ENCODE measurements around the gene SCRN3.

DNA sequence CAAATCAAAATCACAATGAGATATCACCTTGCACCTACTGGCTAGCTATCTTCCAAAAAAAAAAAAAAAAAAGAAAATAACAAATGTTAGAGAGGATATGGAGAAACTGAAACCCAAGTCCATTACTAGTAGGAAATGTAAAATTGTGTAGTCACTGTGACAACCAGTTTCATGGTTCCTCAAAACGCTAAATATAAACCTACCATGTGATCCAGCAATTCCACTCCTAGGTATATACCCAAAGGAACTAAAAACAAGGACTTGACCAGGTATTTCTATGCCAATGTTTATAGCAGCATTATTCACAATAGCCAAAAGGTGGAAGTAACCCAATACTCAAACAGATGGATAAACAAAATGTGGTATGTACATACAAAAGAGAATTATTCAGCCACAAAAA lies 11.7 kb upstream of the SCRN3 start:
- TF ChIP-seq, protein P1, sequence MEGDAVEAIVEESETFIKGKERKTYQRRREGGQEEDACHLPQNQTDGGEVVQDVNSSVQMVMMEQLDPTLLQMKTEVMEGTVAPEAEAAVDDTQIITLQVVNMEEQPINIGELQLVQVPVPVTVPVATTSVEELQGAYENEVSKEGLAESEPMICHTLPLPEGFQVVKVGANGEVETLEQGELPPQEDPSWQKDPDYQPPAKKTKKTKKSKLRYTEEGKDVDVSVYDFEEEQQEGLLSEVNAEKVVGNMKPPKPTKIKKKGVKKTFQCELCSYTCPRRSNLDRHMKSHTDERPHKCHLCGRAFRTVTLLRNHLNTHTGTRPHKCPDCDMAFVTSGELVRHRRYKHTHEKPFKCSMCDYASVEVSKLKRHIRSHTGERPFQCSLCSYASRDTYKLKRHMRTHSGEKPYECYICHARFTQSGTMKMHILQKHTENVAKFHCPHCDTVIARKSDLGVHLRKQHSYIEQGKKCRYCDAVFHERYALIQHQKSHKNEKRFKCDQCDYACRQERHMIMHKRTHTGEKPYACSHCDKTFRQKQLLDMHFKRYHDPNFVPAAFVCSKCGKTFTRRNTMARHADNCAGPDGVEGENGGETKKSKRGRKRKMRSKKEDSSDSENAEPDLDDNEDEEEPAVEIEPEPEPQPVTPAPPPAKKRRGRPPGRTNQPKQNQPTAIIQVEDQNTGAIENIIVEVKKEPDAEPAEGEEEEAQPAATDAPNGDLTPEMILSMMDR (optimal IDR thresholded peaks at IDR 0.05 in 1 of 3, IDR thresholded peaks at IDR 0.05 in 1 of 3, conservative IDR thresholded peaks at IDR 0.05 in 1 of 3; ENCODE audit: extremely low read depth in 1 of 3, insufficient read depth in 2 of 3, low read length in 3 of 3) = no peak
- TF ChIP-seq EZH2 (IDR thresholded peaks at IDR 0.05; ENCODE audit: low read length) = no peak
